ENCODE data around the gene TBC1D9. TPM values are rescaled to one million over a fixed set of nuclear protein-coding genes. Genes with fewer than 3 reads are reported as not detected.
A peak's percentile ranks its signal among the peaks of the same experiment; 100 is the strongest.

The TBC1D9 gene
- total RNA-seq, 1 donor: 31.5 TPM

- no peak for DNase-seq (ENCODE audit: low read depth)
- no peak for TF ChIP-seq CTCF (IDR thresholded peaks at IDR 0.05; ENCODE audit: insufficient read depth, low read depth, low read length)
- H3K4me3 ChIP-seq (ENCODE audit: low read depth, low read length): no peak overlapping the region
Measured at GRCh38 chr4:140702096-140702757, 54.0 kb downstream of the TBC1D9 start.

DNA sequence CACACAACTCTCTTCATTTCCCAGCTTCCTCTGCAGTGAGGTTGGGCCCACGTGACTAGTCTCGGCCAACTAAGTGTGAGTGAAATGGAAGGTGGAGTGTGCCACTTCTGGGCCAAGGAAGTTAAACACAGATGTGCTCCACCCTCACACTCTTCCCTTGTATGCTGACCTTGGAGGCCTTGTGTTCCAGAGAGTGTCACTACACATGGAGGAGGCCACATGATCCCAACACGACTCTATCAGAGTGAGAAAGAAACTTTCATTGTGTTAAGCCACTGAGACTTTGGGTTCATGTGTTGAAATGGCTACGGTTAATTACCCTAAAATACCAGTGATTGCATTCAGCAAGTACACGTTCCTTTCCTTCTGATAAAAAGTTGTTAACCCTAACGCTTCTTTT is 55.1 kb downstream of the TBC1D9 start:
- DNase-seq (ENCODE audit: low read depth): no peak
- no peak for TF ChIP-seq CTCF (IDR thresholded peaks at IDR 0.05; ENCODE audit: insufficient read depth, low read depth, low read length)
- no peak overlapping the region for H3K4me3 ChIP-seq (ENCODE audit: low read depth, low read length)

GRCh38 chr4:140697709-140698560 is 58.2 kb downstream of the TBC1D9 start:
- no peak overlapping the region for H3K4me3 ChIP-seq (ENCODE audit: low read depth, low read length)
- TF ChIP-seq CTCF (IDR thresholded peaks at IDR 0.05; ENCODE audit: insufficient read depth, low read depth, low read length): no peak
- no peak for DNase-seq (ENCODE audit: low read depth)

DNA sequence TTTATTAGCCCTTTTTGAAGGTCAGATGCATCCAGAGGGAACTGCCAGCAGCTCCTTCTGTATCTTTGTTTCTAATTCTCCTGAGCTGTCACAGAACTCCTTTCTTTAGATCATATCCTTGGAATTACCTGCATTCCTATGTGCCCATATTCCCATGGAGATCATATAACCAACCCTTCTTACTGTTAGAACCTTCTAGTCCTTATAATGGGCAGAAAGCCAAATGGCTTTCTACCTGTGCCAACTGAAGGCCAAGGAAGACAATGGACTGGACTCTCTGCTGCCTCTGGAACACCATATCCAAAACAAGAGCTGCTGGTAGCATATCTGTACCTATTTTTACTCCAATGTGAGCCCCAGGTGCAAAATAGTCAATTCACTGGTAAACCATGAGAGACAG is 60.7 kb downstream of the TBC1D9 start:
- no peak overlapping the region for H3K4me3 ChIP-seq (ENCODE audit: low read depth, low read length)
- no peak for TF ChIP-seq CTCF (IDR thresholded peaks at IDR 0.05; ENCODE audit: insufficient read depth, low read depth, low read length)
- no peak for DNase-seq (ENCODE audit: low read depth)

DNA sequence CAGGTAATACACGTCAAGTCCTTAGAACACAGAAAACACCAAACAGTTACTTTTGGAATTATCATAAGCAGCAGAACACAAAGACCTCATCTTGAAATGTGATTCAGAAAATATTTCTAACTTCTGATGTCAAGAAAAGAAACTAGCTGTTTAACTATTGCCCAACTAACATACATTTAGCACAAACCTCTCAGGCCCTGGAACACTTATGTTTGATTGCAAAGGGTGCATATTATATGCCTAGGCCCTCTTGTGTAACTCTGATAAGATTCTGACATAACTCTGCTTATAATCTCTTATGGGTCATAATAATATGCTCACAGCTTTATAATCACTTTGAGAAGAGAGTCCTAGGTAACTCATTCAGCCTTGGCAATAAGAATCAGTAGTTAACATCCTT is 62.6 kb downstream of the TBC1D9 start:
- H3K4me3 ChIP-seq (ENCODE audit: low read depth, low read length): no peak overlapping the region
- TF ChIP-seq CTCF (IDR thresholded peaks at IDR 0.05; ENCODE audit: insufficient read depth, low read depth, low read length): no peak
- peak; percentile 6 for DNase-seq (ENCODE audit: low read depth)

GRCh38 chr4:140691369-140691768 is 64.8 kb downstream of the TBC1D9 start:
- peak; percentile 59 for DNase-seq (ENCODE audit: low read depth)
- no peak overlapping the region for H3K4me3 ChIP-seq (ENCODE audit: low read depth, low read length)
- no peak for TF ChIP-seq CTCF (IDR thresholded peaks at IDR 0.05; ENCODE audit: insufficient read depth, low read depth, low read length)
